ENCODE results near the gene AKAIN1. TPM values are rescaled to one million over a fixed set of nuclear protein-coding genes. Genes with fewer than 3 reads are reported as not detected.

The AKAIN1 gene
- total and polyA plus RNA-seq, 12 donors, result 0.28 to 9.7 (median 3.8) TPM; not detected in 4

DNA sequence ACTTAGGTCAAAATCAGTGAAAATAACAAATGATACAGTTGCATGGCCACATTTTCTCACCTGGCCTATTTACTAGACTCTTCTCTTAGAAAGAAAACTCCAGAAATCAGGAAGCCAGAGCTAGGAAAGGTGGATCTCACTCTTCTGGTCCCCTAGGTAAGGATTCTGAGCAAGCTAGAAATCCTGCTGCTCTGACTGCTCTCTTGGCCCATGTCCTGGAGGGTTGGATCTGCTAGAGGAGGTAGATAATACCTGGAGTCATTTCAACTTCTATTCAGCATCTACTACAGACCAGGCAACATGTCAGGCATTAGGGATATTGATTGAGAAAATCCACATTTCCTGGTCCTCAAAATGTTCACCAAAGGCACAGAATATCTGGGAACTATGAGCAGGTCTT lies 34.9 kb downstream of the AKAIN1 start:
- TF ChIP-seq, protein P1, sequence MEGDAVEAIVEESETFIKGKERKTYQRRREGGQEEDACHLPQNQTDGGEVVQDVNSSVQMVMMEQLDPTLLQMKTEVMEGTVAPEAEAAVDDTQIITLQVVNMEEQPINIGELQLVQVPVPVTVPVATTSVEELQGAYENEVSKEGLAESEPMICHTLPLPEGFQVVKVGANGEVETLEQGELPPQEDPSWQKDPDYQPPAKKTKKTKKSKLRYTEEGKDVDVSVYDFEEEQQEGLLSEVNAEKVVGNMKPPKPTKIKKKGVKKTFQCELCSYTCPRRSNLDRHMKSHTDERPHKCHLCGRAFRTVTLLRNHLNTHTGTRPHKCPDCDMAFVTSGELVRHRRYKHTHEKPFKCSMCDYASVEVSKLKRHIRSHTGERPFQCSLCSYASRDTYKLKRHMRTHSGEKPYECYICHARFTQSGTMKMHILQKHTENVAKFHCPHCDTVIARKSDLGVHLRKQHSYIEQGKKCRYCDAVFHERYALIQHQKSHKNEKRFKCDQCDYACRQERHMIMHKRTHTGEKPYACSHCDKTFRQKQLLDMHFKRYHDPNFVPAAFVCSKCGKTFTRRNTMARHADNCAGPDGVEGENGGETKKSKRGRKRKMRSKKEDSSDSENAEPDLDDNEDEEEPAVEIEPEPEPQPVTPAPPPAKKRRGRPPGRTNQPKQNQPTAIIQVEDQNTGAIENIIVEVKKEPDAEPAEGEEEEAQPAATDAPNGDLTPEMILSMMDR (IDR thresholded peaks at IDR 0.05), result no peak
- TF ChIP-seq POLR2A (IDR thresholded peaks at IDR 0.05), result no peak

DNA sequence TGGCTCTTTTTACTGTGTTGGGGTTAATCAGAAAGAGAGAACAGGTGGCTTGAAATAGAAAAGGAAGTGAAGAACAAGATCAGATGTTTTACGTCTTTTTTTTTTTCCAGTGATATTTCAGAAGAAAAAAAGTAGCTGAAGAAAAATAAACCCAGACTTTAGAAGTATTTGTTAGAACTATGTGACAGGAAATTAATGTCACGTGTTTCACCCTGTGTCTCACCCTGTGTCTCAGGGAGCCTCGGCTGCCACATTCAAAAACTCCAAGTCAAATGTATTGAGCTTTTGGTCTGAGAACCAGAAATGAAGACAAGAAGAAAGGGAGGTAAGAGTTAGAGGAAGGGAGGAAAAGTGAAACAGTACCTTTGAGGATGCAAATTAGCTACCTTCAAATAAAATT lies 38.0 kb downstream of the AKAIN1 start:
- Histone ChIP-seq H3K27ac (no peak overlapping the region), H3K36me3 (replicated peaks in 1 of 2) (no peaks in the 10 kb centered on the region), H3K4me1 (replicated peaks in 1 of 2) (no peaks in the 10 kb centered on the region), H3K9me3 (replicated peaks in 1 of 3) (no peaks in the 10 kb centered on the region), H3K27me3 (no peaks in the 10 kb centered on the region), H3K4me3 (no peak overlapping the region)
- 34 to 45% (median 42%) methylated on average over 3 of the region's 3 CpGs for WGBS, 4 donors
- no peak for DNase-seq
- TF ChIP-seq, protein P1 (IDR thresholded peaks at IDR 0.05), result no peak
- intact Hi-C loops (cut with DNase I), result no loop called here

More for the DNA sequence above, 34.9 kb downstream of the AKAIN1 start:
- no peaks in the 10 kb centered on the region for H3K9me3 ChIP-seq (replicated peaks in 1 of 3)
- H3K4me1 ChIP-seq (replicated peaks in 1 of 2), result no peaks in the 10 kb centered on the region
- H3K27me3 ChIP-seq, result no peaks in the 10 kb centered on the region
- no peak for DNase-seq
- H3K27ac ChIP-seq, result no peak overlapping the region
- intact Hi-C loops (cut with DNase I), result no loop called here
- no peaks in the 10 kb centered on the region for H3K36me3 ChIP-seq (replicated peaks in 1 of 2)
- H3K4me3 ChIP-seq, result no peak overlapping the region

DNA sequence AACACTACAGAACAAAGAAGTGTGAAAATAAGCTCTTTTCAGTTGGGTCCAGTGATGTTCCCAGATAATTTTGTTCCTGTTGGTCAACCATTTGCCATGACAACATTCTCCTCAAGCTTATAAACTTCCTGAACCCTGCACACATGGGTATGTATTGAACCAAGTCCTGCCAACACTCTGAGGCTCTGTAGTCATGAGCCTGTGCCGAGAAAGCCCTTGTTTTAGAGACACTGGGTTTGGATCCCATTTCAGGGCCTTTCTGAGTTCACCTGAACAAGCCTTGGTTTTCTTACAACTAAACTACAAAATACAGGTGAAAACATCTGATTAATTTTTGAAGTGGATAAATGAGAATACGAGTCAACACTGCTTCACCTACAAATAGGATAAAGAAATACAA lies 38.5 kb downstream of the AKAIN1 start:
- intact Hi-C loops (cut with DNase I), result no loop called here
- 70 to 86% (median 76%) methylated on average over 2 of the region's 2 CpGs for WGBS, 4 donors
- DNase-seq, result no peak
- Histone ChIP-seq H3K27ac (no peak overlapping the region), H3K4me1 (replicated peaks in 1 of 2) (no peaks in the 10 kb centered on the region), H3K4me3 (no peak overlapping the region), H3K27me3 (no peaks in the 10 kb centered on the region), H3K36me3 (replicated peaks in 1 of 2) (no peaks in the 10 kb centered on the region), H3K9me3 (replicated peaks in 1 of 3) (no peaks in the 10 kb centered on the region)
- TF ChIP-seq, protein P1 (IDR thresholded peaks at IDR 0.05), result no peak
- TF ChIP-seq POLR2A (IDR thresholded peaks at IDR 0.05), result no peak

DNA sequence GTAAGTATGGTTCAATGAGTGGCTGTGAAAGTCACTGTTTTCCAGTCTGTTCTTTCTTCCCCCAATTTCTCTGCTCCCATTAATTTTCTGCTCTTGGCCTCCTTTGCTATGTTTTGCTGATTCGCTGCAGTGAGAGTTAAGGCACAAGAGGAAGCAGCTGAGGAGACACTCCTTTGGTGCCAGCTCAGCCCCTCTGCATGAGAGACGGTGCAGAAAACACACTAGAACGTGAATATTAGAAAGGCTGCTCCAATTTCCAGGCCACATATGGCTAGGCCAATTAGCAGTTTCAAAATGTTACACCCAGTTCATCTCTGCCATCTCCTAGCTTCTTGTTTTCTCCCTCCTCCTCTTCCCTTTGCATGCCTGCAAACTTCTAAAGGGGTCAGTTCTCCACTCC lies 38.9 kb downstream of the AKAIN1 start:
- intact Hi-C loops (cut with DNase I), result no loop called here
- WGBS, 4 donors, result 43 to 72% (median 60%) methylated on average over 3 of the region's 3 CpGs
- no peaks in the 10 kb centered on the region for H3K9me3 ChIP-seq (replicated peaks in 1 of 3)
- no peaks in the 10 kb centered on the region for H3K4me1 ChIP-seq (replicated peaks in 1 of 2)
- H3K27ac ChIP-seq, result no peak overlapping the region
- TF ChIP-seq, protein P1 (IDR thresholded peaks at IDR 0.05), result no peak
- TF ChIP-seq POLR2A (IDR thresholded peaks at IDR 0.05), result no peak
- no peaks in the 10 kb centered on the region for H3K36me3 ChIP-seq (replicated peaks in 1 of 2)
- H3K4me3 ChIP-seq, result no peak overlapping the region
- H3K27me3 ChIP-seq, result no peaks in the 10 kb centered on the region
- DNase-seq, result no peak

Data from adrenal gland (tissue), 12 donors.